Erythroblast (primary cell): Measurements from ENCODE around the gene DNAJA1.

Experiments
- GATA1 ChIP-seq: IDR thresholded peaks from 2 replicates; pipeline ENCODE4 v1.6.1; 2011; ENCODE audit warnings: low read depth, mild to moderate bottlenecking, control low read depth, low read length, moderate library complexity
- POLR2A ChIP-seq: IDR thresholded peaks from 2 replicates; pipeline ENCODE4 v1.6.1; 2011; ENCODE audit warnings: mild to moderate bottlenecking, low read length

- no peak for TF ChIP-seq POLR2A
- TF ChIP-seq GATA1: no peak
These were observed 32.4 kb upstream of the DNAJA1 start for GRCh38 chr9:32992595-32993238.
